ENCODE measurements around the gene RMND5A.
"Not testable (repeated sequence)": the region's sequence is repeated elsewhere in the genome, so short reads cannot be mapped to it uniquely, and the experiment has no call there.

RMND5A gene, protein sequence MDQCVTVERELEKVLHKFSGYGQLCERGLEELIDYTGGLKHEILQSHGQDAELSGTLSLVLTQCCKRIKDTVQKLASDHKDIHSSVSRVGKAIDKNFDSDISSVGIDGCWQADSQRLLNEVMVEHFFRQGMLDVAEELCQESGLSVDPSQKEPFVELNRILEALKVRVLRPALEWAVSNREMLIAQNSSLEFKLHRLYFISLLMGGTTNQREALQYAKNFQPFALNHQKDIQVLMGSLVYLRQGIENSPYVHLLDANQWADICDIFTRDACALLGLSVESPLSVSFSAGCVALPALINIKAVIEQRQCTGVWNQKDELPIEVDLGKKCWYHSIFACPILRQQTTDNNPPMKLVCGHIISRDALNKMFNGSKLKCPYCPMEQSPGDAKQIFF

GRCh38 chr2:86719637-86720539, at the start of gene RMND5A:
Gene RMND5A (plus strand): TSS chr2:86720291. CDS start chr2:86720668, 377 bp downstream.
- peak; percentile 89 to 90 for ATAC-seq (replicated peaks)
- not testable (repeated sequence) for H3K27me3 Mint-ChIP-seq, H3K4me1 Mint-ChIP-seq, H3K36me3 Mint-ChIP-seq, H3K9me3 Mint-ChIP-seq
- peak; percentile 95 for DNase-seq
- Mint-ChIP-seq H3K4me3 (peak within 1 kb of the TSS; percentile 80 to 81), H3K27ac (peak within 1 kb of the TSS; percentile 91)

- ATAC-seq (replicated peaks) (no peak), DNase-seq (no peak)
- Mint-ChIP-seq H3K27ac (no peak overlapping the region), H3K4me1 (no peaks in the 10 kb centered on the region), H3K36me3 (peaks cover 7 to 18% of the 10 kb centered on the region in 2 donors), H3K9me3 (peaks cover 4 to 5% of the 10 kb centered on the region in 2 donors), H3K27me3 (no peaks in the 10 kb centered on the region), H3K4me3 (no peak overlapping the region)
Measured at GRCh38 chr2:86671337-86671981, 48.6 kb upstream of the RMND5A start.

GRCh38 chr2:86672027-86672545, 48.0 kb upstream of the RMND5A start:
- no peak overlapping the region for H3K4me3 Mint-ChIP-seq
- no peak overlapping the region for H3K27ac Mint-ChIP-seq
- ATAC-seq (replicated peaks) (no peak), DNase-seq (no peak)
- H3K27me3 Mint-ChIP-seq: no peaks in the 10 kb centered on the region
- no peaks in the 10 kb centered on the region for H3K4me1 Mint-ChIP-seq
- H3K9me3 Mint-ChIP-seq: peaks cover 4 to 5% of the 10 kb centered on the region in 2 donors
- H3K36me3 Mint-ChIP-seq: peaks cover 4 to 14% of the 10 kb centered on the region in 2 donors

GRCh38 chr2:86673011-86673410, 47.1 kb upstream of the RMND5A start:
- Mint-ChIP-seq H3K4me1 (no peaks in the 10 kb centered on the region), H3K4me3 (no peak overlapping the region), H3K36me3 (peaks cover 2 to 6% of the 10 kb centered on the region in 2 donors), H3K27me3 (no peaks in the 10 kb centered on the region), H3K9me3 (no peaks in the 10 kb centered on the region), H3K27ac (no peak overlapping the region)
- no peak for ATAC-seq (replicated peaks)
- DNase-seq: no peak

GRCh38 chr2:86673986-86674670, 46.0 kb upstream of the RMND5A start:
- H3K36me3 Mint-ChIP-seq: no peaks in the 10 kb centered on the region
- no peaks in the 10 kb centered on the region for H3K27me3 Mint-ChIP-seq
- no peak overlapping the region for H3K27ac Mint-ChIP-seq
- ATAC-seq (replicated peaks) (no peak), DNase-seq (no peak)
- no peaks in the 10 kb centered on the region for H3K4me1 Mint-ChIP-seq
- H3K4me3 Mint-ChIP-seq: no peak overlapping the region
- no peaks in the 10 kb centered on the region for H3K9me3 Mint-ChIP-seq

DNA sequence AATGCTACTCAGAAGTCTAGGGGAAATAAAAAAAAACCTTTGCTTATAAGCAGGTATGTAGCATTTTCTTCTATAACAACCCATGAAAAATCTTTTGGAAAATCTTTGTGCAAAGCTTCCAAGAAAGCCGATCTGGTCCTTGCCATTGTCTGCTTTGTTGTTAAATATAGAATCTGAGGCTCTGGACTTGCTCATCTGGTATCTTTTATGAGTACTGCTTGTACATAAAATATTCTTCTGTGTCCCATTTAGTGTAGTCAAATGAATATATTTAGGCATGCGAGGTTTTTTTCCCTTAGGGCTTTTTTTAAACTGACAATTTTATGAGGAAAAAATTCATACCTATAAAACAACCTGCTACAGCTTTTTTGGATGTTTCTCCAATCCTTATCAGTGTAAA, 45.0 kb upstream of the RMND5A start:
- H3K4me3 Mint-ChIP-seq: no peak overlapping the region
- no peak overlapping the region for H3K27ac Mint-ChIP-seq
- ATAC-seq (replicated peaks): no peak
- H3K36me3 Mint-ChIP-seq: no peaks in the 10 kb centered on the region
- no peaks in the 10 kb centered on the region for H3K27me3 Mint-ChIP-seq
- no peaks in the 10 kb centered on the region for H3K4me1 Mint-ChIP-seq
- DNase-seq: no peak
- H3K9me3 Mint-ChIP-seq: no peaks in the 10 kb centered on the region

- no peak overlapping the region for H3K27ac Mint-ChIP-seq
- ATAC-seq (replicated peaks): no peak
- DNase-seq: no peak
- H3K27me3 Mint-ChIP-seq: no peaks in the 10 kb centered on the region
- H3K4me1 Mint-ChIP-seq: no peaks in the 10 kb centered on the region
- no peak overlapping the region for H3K4me3 Mint-ChIP-seq
- no peaks in the 10 kb centered on the region for H3K9me3 Mint-ChIP-seq
- no peaks in the 10 kb centered on the region for H3K36me3 Mint-ChIP-seq
Measured at GRCh38 chr2:86675511-86676015, 44.5 kb upstream of the RMND5A start.

GRCh38 chr2:86677816-86678215, 42.3 kb upstream of the RMND5A start:
- Mint-ChIP-seq H3K27me3 (no peaks in the 10 kb centered on the region), H3K4me1 (no peaks in the 10 kb centered on the region), H3K4me3 (no peak overlapping the region), H3K36me3 (no peaks in the 10 kb centered on the region), H3K9me3 (no peaks in the 10 kb centered on the region), H3K27ac (no peak overlapping the region)
- no peak for ATAC-seq (replicated peaks)
- no peak for DNase-seq

DNA sequence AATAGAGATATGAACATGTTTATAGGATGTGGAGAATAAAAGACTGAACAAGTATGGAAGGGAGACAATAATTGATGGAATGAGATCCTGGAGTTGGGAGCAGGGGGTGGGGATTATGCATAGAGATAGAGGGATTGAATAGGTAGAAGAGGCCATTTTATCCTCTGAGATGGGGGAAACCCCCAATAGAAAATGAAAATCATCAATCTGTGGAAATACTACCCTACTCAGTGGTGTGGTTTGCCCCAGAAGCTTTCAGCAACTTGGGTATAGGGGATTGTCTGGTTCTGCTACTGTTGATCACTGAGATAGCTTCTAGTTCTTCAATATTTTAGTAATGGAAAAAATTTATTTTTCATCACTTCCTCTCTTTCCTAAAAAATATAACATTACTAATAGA, 41.1 kb upstream of the RMND5A start:
- DNase-seq (no peak), ATAC-seq (replicated peaks) (no peak)
- no peaks in the 10 kb centered on the region for H3K36me3 Mint-ChIP-seq
- H3K4me3 Mint-ChIP-seq: no peak overlapping the region
- no peaks in the 10 kb centered on the region for H3K9me3 Mint-ChIP-seq
- no peak overlapping the region for H3K27ac Mint-ChIP-seq
- H3K27me3 Mint-ChIP-seq: no peaks in the 10 kb centered on the region
- H3K4me1 Mint-ChIP-seq: no peaks in the 10 kb centered on the region

GRCh38 chr2:86685351-86685750, 34.7 kb upstream of the RMND5A start:
- Mint-ChIP-seq H3K4me3 (no peak overlapping the region), H3K4me1 (no peaks in the 10 kb centered on the region), H3K9me3 (no peaks in the 10 kb centered on the region), H3K36me3 (peaks cover 0 to 5% of the 10 kb centered on the region in 2 donors), H3K27me3 (no peaks in the 10 kb centered on the region), H3K27ac (no peak overlapping the region)
- ATAC-seq (replicated peaks) (no peak), DNase-seq (no peak)

DNA sequence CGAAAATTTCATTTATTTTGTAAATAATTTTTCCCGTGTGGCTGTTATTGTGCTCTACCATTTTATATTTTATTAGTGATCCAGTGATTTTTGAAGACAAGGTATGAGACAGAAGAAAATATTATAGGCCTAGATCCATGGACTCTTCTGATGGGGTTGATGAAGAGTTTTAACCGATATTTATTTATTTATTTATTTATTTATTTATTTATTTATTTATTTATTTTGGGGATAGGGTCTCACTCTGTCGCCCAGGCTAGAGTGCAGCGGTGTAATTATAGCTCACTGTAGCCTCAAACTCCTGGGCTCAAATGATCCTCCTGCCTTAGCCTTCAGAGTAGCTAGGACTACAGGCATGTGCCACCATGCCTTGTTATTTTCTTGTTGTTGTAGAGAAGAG, 33.6 kb upstream of the RMND5A start:
- H3K27me3 Mint-ChIP-seq: no peaks in the 10 kb centered on the region

GRCh38 chr2:86686905-86687304, 33.2 kb upstream of the RMND5A start:
- ATAC-seq (replicated peaks) (no peak), DNase-seq (no peak)
- H3K27ac Mint-ChIP-seq: no peak overlapping the region
- H3K27me3 Mint-ChIP-seq: no peaks in the 10 kb centered on the region
- peaks cover 0 to 5% of the 10 kb centered on the region in 2 donors for H3K36me3 Mint-ChIP-seq
- H3K9me3 Mint-ChIP-seq: no peaks in the 10 kb centered on the region
- no peaks in the 10 kb centered on the region for H3K4me1 Mint-ChIP-seq
- no peak overlapping the region for H3K4me3 Mint-ChIP-seq

More for the DNA sequence above, 33.6 kb upstream of the RMND5A start:
- DNase-seq (no peak), ATAC-seq (replicated peaks) (no peak)
- Mint-ChIP-seq H3K36me3 (peaks cover 0 to 5% of the 10 kb centered on the region in 2 donors), H3K27ac (no peak overlapping the region), H3K4me1 (no peaks in the 10 kb centered on the region), H3K4me3 (no peak overlapping the region), H3K9me3 (no peaks in the 10 kb centered on the region)

GRCh38 chr2:86695053-86695691, 24.9 kb upstream of the RMND5A start:
- Mint-ChIP-seq H3K27me3 (no peaks in the 10 kb centered on the region), H3K36me3 (peaks cover 14 to 23% of the 10 kb centered on the region in 2 donors), H3K9me3 (peaks cover 11 to 14% of the 10 kb centered on the region in 2 donors), H3K4me1 (peaks cover 6 to 9% of the 10 kb centered on the region in 2 donors), H3K27ac (no peak overlapping the region), H3K4me3 (no peak overlapping the region)
- ATAC-seq (replicated peaks) (peak in 1 of 2 donors; percentile 14), DNase-seq (no peak)
